OCI-M2 (cell line): ENCODE data around the gene SLC18B1.
"Not testable (repeated sequence)": the region's sequence is repeated elsewhere in the genome, so short reads cannot be mapped to it uniquely, and the experiment has no call there.

Experiments used
- DNase-seq: peaks from one replicate; lab custom pipeline; 2025; ENCODE audit not compliant: unreplicated experiment; lab: John Stamatoyannopoulos, UW

The SLC18B1 gene

DNA sequence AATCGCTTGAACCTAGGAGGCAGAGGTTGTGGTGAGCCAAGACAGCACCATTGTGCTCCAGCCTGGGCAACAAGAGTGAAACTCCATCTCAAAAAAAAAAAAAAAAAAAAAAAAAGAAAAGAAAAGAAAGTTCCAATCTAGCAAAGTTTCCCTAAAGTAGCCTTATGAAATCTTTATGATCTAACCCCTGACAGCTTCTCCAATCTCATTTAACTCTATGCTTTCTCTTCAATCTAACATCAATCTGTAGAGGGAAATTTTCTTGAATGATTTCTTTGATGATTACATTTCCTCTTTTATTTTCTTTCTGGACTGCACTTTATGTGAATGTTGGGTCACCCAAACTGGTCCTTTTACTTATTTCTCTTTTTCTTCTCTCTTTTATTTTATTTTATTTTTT lies 2.2 kb upstream of the SLC18B1 start:
- DNase-seq: no peak

DNA sequence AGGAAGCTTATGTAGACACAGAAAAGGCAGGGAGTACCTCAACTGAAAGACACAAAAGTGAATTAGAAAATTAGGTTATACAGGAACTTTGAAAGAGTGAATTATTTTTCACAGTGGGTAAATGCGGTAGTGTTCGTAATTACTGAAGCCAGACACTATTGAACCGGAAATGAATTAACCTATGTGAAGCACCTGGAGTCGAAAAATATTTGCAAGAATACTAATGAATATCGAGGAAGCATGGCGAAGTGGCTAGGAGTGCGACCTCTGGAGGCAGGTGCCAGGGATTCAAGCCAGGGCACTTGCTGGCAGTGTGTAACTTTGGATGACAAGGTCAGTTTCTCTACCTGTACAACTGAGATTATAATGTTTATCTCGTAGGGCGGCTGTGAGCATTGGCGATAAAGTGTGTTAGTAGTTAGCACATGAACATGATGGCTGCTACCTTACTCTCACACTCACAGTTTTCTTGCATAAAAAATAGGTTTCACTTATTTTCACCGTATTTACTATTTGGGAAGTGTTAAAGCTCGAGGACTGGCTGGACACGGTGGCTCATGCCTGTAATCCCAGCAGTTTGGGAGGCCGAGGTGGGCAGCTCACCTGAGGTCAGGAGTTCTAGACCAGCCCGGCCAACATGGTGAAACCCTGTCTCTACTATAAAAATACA lies 567 bp upstream of the SLC18B1 start:
- peak; percentile 47 for DNase-seq

DNA sequence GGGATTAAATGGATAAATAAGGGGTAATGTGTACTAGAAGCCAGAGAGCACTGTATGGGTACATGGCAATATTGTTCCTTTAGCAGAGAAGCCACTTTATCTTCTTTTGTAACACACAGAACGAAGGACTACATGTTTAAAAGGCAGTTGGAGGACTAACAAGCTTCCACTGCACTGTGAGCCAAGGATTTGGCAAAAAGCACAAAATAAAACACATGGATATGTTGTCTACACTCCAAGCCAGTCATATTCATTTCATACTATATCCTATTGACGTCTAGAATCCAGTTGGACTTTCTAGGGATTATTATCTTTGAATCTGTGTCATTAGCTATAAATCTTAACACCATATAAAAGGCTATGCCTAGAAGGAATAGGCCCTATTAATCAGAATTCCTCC lies 3.0 kb downstream of the SLC18B1 start:
- DNase-seq: no peak

DNA sequence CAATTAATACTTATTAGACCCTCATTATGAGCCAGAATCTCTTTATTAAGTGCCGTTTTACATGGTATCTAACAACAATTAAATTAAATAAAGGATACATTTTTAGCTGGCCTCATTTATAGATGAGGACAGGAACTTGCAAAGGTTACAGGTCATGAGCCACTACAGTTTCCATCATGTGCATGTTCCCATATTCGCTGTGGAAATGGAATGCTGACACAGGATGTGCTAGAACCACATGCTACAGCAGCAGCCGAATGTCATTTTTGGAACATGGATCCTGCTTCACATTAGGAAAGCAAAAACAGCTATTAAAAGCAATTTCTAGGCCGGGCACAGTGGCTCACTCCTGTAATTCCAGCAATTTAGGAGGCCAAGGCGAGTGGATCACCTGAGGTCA lies 5.9 kb downstream of the SLC18B1 start:
- DNase-seq: no peak

DNA sequence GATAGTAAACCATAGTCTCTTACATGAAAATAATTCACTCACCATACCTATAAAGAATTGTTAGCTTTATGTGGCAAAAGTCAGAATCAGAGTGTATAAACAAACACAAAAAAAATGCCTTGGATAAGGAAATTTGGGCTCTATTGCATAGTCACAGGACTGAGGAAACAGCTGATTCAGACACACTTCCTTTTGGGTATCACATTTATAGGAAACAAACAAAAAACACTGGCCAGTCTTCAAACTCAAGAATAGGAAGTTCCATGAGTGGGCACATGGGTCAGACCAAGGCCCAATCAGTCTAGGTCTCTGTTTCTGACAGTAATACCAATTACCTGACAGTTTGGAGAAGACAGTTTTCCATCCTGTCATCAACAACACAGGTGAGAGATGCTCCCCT lies 8.0 kb downstream of the SLC18B1 start:
- DNase-seq: no peak

DNA sequence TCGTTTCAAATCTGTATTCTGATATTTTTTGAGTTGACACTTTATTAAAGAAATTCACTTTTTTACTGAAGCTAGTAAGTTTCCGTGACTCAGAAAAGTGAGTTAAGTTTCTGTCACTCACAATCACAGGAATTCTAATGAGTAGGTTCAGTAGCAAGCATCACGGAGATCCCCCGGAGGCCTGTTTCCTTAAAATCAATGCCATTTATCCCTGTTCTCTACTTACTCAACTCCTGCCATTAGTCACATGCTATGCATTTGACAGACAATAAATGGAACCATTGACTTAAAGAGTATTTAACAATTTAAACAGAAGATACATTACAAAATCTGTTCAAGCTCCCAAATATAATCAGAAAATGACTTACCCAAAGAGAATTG lies 9.1 kb downstream of the SLC18B1 start:
- DNase-seq: no peak

DNA sequence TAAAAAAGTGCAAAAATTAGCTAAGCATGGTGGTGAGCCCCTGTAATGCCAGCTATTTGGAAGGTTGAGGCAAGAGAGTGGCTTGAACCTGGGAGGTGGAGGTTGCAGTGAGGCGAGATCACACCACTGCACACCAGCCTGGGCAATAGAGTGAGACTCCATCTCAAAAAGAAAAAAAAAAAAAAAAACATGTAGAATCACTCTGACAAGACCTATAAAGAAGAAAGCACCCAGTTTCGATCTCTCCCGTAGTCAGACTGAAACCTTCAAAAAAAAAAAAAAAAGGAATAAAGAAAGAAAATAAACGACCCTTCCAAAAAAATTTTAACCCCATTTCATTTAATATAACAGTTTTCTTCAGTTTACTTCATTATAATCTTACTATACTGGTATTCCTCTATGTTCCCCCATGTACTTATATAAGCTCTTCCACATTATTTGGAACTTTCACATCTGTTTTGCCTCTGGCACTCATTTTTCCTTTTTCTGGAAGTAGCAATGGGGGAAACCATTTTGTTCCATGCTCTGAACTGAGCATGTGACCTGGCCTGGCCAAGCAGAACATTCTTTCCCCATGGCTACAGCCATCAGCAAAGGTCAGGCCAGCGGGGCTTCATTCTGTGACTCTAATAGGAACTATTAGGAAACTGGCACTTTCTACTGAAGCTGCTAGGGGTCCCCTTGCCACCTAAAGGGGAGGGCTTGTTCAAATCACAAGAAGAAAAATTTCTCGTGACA lies 9.6 kb downstream of the SLC18B1 start:
- DNase-seq: no peak

DNA sequence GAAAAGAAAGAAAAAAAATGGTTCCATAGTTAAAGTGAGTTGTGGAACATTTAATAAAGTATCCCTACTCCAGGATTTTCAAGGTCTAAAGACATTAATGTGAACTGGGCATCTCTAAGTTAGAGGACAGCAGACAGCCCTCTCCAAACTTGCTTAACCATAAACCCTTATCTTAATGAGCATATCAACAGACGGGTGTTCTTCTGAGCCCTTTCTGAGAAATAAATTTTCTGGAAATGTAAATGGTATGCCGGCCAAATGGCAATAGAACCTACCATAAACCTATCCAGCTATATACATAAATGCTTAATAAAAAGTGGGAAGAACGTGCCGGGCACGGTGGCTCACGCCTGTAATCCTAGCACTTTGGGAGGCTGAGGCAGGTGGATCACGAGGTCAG lies 12.5 kb downstream of the SLC18B1 start:
- DNase-seq: no peak

DNA sequence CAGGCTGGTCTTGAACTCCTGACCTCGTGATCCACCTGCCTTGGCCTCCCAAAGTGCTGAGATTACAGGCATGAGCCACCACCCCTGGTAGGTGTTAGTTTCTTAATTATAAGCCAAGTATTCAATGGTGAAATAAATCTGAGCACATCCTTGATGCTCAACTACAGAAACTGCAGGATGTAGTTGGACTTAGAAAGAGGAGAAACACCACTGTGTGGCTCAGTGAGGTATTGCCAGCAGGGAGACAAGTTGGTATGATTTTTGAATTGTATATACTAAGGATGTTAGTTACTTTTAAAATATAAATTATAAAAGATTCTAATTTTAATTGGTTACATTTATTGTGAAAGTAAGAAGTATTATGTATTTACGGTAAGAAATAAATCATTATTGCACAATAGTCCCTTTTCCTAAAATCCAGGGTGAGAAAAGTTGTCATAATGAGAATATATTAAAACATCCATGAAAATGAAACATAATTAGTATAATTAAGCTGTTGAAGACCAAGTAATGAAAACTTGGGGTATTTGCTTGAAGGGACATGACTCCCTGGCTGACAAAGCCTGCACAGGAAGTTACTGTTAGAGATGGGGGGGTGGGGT lies 17.6 kb downstream of the SLC18B1 start:
- no peak for DNase-seq

DNA sequence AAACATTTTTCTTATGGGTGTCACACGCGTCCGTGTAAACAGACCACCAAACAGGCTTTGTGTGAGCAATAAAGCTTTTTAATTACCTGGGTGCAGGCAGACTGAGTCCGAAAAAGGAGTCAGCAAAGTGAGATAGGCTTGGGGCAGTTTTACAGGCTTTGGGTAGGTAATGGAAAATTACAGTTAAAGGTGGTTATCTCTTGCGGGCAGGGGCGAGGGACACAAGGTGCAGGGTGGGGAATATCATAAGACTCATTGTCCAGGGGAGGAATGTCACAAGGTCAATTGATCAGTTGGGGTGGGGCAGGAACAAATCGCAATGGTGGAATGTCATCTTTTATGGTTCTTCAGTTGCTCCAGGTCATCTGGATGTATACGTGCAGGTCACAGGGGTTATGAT lies 20.6 kb downstream of the SLC18B1 start:
- DNase-seq: not testable (repeated sequence)

DNA sequence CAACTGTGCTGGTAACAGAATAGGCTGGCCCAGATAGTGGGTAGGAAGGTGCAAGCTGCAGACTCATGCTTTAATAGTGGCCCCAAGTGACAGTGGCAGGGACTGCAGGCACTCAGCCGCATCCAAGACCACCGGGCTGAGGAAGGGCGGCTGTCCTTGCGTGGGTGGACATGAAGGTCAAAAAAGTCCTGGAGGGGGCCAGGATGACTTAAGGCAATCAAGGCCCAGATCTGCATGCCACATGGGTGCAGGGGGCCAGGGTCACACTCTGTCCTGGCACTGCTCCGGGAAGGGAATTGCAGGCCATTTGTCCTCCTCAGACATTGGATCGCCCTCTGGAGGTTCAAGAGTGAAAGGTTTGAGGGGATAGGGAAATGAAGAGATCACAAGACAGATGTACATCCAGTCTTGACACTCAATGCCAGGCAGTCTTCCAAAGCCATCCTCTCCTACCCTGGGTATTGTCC lies 30.4 kb downstream of the SLC18B1 start:
- peak; percentile 64 for DNase-seq

DNA sequence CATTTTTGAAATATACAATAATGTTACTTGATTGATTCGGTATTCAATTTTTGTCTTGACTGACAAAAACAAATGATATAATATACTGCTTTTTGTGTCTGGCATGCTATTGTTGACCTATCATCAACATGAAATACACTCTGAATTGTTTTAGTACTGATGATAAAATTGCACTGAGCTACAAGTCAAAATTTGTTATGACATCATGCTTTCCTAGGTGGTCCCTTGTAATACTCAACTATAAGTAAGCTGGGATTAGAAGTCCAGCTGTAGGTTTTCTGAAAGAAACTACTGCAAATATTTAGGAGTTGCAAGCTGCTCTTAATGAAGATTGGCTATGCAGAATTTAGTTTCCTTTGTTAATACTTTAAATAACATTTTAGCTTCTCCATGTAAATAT lies 32.9 kb downstream of the SLC18B1 start:
- DNase-seq: no peak

DNA sequence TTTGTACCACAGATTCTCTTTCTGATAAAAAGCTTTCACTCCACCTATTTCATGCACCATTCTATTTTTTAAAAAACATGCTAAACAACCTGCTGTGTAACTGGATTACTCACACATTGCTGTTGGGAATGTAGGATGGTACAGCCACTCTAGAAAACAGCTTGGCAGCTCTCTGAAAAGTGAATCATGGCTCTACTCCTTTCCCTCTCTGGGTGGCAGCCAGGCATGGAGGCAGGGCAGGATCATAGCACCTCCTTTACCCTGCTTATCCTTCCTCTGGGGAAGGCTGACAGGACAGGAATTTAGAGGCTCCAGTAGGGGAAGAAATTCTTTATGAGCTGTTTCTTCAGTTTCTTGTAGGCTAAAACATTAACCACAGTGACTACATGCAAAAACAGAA lies 34.1 kb downstream of the SLC18B1 start:
- no peak for DNase-seq

DNA sequence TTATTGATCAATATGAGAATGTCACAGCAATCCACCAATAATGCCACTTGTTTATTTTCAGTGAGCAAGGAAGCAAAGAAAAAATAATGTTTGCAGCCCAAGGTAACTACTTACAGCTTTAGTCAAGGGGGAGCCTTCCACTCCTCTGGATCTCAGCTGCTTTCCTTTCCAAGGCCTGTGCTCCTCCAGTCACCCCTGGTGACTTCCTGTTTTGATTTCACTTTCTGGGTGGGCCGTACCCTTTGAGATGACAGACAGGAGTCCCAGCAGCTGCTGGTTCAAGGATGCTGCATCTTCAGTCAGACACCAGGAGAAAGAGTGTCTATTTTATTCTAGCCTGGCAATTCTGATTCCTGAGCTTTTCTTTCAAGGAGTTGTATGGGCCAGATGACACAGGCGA lies 35.2 kb downstream of the SLC18B1 start:
- DNase-seq: no peak

DNA sequence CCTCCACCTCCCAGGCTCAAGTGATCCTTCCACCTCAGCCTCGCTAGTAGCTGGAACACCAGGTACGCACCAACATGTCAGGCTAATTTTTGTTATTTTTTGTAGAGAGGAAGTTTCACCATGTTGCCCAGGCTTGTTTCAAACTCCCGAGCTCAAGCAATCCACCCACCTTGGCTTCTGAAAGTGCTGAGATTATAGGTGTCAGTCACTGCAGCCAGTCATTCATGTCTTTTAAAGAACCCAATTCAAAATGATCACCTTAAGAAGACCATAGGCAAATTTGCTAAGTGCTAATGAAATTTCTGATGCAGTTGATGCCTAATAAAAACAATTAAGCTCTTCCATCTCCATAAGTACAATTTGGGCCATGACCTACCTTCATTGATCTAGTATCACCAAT lies 38.2 kb downstream of the SLC18B1 start:
- DNase-seq: no peak

DNA sequence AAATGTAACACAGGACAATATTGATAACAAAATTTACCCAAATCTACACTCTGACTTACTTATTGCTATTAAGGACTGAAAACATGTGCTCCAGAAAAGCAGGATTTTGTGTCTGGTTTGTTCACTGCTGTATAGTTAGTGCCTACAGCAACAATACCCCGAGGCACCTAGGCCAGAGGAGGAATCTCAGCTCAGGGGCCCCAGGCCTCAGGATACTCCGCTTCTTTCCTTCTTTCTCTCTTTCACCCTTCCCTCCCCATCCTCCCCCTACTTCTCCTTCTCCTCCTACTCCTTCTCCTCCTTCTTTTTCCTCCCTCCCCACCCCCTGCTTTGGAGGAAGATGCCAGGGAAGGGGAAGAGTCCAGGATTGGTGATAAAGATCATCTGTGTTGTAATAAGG lies 39.7 kb downstream of the SLC18B1 start:
- DNase-seq: no peak

DNA sequence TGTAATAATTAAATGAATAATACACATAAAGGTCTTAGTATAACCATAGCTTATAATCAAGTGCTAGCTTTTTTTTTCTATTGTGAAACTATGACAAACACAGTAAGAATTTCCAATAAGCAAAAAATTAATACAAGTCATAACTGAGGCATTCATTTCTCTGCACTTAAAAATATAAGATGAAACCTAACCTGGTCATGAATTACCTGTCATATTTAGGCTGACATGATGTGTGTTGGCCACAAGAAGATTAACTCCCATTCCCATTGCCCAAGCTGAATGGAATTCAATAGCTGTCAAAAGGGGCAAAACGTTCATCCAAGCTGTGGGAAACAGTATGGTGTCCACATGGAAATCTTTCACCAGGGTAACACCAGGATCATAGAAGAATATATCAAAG lies 46.2 kb downstream of the SLC18B1 start:
- DNase-seq: no peak

DNA sequence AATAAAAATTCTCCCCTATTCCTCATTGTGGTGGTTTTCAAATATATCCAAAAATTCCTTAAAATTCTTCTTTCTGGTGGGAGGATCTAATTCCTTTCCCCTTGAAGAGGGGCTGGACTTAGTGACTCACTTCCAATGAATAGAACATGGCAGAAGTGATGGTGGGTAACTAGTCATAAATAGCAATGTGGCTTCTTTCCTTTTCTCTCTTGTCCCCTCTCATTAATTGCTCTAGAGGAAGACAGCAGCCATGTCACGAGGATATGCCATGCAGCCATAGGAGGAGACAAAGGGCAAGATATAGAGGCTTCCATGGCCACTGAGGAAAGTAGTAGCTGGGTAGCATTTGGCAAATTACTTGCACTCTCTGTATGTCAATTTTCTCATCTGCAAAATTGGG lies 46.6 kb downstream of the SLC18B1 start:
- no peak for DNase-seq

DNA sequence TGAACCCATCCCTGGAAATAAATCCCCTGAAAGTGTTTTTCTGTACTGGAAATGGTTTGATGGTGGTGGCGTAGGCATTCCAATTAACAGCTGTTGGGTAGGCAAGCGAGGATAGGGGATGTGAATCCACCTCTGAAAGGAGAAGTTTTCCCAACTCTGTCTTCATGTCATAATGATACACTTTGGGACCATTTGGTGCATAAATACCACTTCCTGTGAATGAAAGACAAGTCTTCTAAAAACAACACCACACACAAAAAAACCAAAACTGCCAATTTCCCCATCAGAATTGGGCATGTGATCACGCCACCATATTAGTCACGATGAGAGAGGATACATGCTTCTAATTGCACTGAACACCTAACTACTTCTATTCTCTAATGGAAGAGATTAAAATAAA lies 47.1 kb downstream of the SLC18B1 start:
- DNase-seq: no peak

DNA sequence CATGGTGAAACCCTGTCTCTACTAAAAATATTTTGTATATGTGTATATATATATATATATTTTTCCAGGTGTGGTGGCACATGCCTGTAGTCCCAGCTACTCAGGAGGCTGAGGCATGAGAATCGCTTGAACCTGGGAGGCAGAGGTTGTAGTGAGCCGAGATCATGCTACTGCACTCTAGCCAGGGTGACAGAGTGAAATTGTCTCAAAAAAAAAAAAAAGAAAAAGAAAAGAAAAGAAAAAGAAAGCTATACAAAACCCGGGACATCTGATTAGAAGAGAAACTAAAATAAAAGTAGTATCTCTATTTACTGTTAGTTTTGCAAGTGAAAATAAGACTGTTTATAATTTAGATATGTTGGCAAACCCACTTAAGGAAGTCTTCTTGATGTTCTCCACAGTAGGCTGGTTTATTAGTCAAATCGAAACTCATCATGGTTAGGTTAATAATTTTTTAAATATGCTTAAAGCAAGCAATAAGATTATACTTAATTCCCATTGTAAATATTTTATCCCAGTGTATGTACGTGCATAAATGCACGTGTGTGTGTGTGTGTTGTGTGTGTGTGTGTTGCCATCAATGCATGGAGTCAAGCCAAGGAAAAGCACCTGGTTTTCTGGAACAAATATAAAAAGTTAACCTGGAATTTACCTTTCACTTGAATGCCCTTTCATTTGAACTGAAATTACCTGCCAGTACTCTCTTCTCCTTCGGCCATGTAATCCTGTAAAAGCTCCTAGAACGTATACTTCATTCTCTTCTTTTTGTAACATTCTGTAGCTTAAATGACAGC lies 47.8 kb downstream of the SLC18B1 start:
- DNase-seq: no peak

DNA sequence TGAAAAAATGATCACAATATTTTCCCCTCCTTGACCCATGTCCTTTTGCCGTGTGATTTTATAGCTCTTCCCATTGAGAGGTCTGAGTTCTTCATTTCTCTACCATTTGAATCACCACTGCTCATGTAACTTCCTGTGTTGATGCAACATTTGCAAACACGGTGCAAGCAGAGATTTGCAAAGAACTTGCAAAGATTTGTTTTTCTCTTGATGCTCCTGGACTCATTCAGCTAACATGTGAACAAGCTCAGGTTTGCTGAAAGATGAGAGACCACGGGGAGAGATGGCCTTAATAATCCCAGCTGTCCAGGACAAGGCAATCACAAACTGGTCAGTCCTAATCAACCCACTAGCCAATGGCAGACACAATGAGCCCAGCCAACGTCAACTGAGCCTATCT lies 49.3 kb downstream of the SLC18B1 start:
- no peak for DNase-seq

DNA sequence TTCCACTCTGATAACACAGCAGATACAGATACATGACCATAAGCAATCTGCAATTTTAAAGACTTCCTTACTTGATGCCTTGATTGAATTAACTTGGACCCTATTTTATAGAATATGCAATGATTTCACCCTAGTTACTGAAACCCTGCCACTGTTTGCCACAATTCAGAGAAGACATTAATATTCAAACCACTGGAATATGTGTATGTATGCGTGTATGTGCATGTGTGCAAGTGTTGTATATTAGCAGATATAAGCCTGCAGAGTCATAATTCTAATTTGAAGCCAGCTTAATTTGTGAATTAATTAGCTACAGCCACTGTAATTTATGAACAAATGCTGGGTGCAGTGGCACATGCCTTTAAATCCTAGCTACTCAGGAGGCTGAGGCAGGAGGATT lies 50.0 kb downstream of the SLC18B1 start:
- no peak for DNase-seq
